ENCODE results near the gene DYNLT4.

DNA sequence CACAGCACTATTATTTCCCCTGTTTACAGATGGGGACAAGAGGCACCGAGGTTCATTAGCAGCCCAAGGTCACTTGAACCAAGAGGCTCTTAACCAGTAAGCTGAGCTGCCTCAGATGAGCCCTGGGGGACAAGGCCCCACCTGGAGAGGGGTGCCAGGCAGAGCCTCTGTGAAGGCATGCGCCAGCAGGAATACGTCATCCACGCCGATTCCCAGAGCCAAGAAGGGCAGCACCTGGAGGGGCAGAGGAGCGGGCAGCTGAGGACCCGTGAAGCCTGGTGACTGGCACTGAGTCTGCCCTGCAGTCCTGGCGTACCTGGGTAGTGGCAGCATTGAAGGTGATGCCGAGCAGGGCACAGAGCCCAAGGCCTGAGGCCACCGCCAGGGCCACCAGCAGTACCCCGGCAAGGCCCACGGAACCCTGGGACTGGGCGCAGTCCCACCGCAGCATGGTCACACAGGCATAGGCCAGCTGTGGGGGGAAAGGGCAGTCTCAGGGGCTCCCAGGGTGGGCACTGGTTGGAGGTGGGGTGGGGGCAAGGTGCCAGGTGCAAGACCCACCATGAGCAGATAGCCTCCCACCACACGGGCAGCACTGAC lies 21.8 kb upstream of the DYNLT4 start:
- TF ChIP-seq, protein P1, sequence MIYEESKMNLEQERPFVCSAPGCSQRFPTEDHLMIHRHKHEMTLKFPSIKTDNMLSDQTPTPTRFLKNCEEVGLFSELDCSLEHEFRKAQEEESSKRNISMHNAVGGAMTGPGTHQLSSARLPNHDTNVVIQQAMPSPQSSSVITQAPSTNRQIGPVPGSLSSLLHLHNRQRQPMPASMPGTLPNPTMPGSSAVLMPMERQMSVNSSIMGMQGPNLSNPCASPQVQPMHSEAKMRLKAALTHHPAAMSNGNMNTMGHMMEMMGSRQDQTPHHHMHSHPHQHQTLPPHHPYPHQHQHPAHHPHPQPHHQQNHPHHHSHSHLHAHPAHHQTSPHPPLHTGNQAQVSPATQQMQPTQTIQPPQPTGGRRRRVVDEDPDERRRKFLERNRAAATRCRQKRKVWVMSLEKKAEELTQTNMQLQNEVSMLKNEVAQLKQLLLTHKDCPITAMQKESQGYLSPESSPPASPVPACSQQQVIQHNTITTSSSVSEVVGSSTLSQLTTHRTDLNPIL (CRISPR knock-in tag; IDR thresholded peaks at IDR 0.05; ENCODE audit: low read depth), result no peak
- no peak for TF ChIP-seq ZNF70 (CRISPR knock-in tag; IDR thresholded peaks at IDR 0.05)
- TF ChIP-seq, protein P2, sequence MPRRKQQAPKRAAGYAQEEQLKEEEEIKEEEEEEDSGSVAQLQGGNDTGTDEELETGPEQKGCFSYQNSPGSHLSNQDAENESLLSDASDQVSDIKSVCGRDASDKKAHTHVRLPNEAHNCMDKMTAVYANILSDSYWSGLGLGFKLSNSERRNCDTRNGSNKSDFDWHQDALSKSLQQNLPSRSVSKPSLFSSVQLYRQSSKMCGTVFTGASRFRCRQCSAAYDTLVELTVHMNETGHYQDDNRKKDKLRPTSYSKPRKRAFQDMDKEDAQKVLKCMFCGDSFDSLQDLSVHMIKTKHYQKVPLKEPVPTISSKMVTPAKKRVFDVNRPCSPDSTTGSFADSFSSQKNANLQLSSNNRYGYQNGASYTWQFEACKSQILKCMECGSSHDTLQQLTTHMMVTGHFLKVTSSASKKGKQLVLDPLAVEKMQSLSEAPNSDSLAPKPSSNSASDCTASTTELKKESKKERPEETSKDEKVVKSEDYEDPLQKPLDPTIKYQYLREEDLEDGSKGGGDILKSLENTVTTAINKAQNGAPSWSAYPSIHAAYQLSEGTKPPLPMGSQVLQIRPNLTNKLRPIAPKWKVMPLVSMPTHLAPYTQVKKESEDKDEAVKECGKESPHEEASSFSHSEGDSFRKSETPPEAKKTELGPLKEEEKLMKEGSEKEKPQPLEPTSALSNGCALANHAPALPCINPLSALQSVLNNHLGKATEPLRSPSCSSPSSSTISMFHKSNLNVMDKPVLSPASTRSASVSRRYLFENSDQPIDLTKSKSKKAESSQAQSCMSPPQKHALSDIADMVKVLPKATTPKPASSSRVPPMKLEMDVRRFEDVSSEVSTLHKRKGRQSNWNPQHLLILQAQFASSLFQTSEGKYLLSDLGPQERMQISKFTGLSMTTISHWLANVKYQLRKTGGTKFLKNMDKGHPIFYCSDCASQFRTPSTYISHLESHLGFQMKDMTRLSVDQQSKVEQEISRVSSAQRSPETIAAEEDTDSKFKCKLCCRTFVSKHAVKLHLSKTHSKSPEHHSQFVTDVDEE (CRISPR knock-in tag; IDR thresholded peaks at IDR 0.05), result no peak

Measured in SK-N-SH treated with all-trans-retinoic acid at 6 μM for 48 hours (cell line).